Activated gamma-delta T cell (primary cell): ENCODE results near the gene ANO6.
"Not testable (repeated sequence)": the region's sequence is repeated elsewhere in the genome, so short reads cannot be mapped to it uniquely, and the experiment has no call there.

ENCODE experiments used
- DNase-seq: peaks from one replicate; lab custom pipeline; 2025; lab: John Stamatoyannopoulos, UW

ANO6 gene

GRCh38 chr12:45309836-45310626, 94.1 kb downstream of the ANO6 start:
- no peak for DNase-seq

DNA sequence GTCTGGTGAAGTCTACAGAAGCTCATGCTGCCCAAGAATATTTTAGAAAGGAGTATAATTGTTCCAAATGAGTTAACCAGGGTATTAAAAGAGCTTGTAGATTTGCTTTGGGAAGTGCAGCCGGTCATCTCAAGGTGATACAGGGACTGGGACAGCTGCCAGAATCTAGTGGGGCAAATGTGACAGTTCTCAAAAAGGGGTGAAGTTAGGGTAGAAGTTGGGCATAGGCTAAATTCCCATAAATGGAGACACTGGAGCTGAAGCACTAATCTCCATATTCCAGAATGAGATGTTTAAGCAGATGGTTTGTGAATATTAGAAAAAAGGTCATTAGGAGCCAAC, 94.7 kb downstream of the ANO6 start:
- DNase-seq: no peak

DNA sequence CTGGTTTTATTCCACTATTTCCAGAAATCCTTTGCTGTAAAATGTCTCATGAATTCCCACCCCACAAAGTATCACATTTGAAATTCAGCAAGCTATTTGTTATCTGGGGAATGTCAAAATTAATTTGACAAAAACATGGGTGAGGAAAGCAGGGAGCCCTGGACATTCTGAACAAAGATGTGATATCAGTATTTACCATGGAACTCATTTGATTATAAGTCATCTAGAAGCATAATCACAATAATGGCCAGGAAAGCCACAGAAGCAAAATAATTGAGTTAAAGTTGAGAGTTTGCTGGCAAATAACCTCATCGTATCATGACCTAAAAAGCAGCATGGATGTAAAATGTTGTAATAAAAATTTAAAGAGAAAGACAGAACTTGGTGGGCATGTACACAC, 96.1 kb downstream of the ANO6 start:
- no peak for DNase-seq

DNA sequence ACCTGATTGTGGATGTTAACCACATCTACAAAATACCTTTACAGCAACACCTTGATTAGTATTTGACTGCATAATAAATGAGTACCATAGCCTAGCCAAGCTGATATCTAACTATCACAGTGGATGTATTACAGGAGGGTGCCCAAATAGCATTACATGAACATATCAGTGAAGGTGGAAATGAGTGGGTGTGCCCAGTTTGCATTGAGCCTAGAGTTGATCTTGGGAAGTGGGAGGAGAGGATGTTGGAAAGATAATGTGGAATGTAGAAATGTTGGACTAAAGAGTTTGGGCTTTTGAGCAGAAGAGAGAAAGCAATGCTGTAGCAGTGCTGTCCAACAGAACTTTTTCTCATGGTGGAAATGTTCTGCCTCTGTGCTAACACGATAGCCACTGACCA, 98.9 kb downstream of the ANO6 start:
- no peak for DNase-seq

- no peak for DNase-seq
Observed at GRCh38 chr12:45315462-45315861, 99.6 kb downstream of the ANO6 start.

DNA sequence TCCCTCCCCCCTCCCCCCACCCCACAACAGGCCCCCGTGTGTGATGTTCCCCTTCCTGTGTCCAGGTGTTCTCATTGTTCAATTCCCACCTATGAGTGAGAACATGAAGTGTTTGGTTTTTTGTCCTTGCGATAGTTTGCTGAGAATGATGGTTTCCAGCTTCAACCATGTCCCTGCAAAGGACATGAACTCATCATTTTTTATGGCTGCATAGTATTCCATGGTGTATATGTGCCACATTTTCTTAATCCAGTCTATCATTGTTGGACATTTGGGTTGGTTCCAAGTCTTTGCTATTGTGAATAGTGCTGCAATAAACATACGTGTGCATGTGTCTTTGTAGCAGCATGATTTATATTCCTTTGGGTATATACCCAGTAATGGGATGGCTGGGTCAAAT, 101.4 kb downstream of the ANO6 start:
- DNase-seq: not testable (repeated sequence)

- DNase-seq: no peak
Observed at GRCh38 chr12:45322810-45323209, 106.9 kb downstream of the ANO6 start.

DNA sequence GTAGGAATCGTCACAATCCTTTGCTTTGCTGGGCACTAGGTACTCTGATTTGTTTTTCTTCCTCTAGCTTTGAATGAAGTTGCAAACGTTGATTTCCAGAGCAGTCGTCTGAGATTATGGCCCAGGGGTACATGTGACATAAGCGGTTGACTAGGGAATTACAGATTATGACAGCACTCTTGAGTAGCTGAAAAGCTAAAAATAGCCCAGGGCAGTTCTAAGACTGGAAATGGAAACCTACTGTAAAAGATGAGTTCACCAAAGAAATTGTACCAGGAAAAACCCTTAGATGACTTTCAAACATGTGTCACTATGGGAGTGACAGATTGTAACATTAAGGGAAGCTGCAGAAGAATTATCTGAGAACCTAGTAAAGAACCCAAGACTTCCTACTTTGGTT, 108.5 kb downstream of the ANO6 start:
- DNase-seq: no peak

- DNase-seq: no peak
Observed at GRCh38 chr12:45326358-45326975, 110.6 kb downstream of the ANO6 start.

DNA sequence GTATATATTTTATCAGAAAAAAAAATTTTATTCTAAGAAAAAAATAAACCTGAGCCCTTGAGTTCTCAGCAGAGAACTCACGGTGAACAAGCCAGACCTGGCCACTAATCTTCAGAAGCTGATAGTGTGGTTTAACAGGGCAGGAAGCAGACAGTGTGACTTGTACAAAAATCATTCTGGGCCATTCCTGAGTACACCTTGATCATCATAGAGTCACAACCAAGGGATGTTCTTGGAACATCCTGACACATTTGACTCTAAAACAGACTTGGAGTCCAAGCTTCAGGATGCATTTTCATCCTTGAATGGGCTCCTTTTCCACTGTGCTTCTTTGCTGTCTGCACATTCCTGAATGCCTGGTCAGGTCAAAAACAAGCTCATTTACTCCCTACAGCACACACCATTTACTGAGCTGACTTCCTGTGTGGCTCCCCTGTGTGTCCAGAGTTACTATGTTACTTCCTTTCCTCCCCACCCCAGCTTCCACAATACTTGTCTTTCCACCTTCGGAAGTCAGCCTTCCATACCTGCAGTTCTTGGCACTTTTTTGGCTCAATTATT, 112.0 kb downstream of the ANO6 start:
- no peak for DNase-seq

- no peak for DNase-seq
Observed at GRCh38 chr12:45329238-45329637, 113.3 kb downstream of the ANO6 start.

DNA sequence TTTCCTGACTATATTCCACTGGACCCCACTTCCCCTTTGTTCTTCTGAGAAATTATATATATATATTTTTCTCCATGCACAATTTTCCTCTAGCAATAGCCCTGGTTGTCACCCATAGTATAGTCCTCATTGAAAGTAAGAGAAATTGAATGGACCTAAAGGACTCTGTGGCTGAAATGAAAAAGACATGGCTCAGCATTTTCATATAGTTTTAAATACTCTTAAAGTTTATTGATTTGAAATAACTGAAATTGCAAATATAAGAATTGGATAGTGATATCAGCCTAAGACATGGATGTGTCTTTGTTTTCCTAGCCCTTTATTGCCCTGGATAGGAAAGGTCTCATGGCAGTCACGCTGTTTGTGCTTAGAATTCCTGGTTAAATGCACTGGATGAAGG, 113.8 kb downstream of the ANO6 start:
- DNase-seq: no peak

DNA sequence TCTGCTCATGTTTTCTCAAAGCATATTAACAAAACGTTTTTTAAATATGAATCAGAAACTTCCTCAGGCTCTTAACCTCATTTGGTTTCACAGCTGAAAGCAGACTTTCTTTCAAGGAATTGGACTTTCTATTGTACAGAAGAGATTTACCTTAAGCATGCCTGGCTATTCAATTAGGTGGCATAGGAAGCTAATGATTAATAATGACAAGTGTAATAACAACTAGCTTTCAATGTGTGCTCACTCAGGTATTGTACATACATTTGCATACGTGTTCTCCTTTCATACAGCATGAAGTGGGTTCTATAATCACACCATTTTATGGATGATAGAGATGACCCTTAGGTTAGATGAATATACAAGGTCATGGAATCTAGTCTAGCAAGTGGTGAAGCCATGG, 115.7 kb downstream of the ANO6 start:
- DNase-seq: no peak

GRCh38 chr12:45334396-45334795, 118.5 kb downstream of the ANO6 start:
- no peak for DNase-seq

GRCh38 chr12:45336331-45336730, 120.4 kb downstream of the ANO6 start:
- DNase-seq: no peak

GRCh38 chr12:45336762-45337596, 121.1 kb downstream of the ANO6 start:
- no peak for DNase-seq

- no peak for DNase-seq
Observed at GRCh38 chr12:45337835-45338234, 121.9 kb downstream of the ANO6 start.

GRCh38 chr12:45338272-45338671, 122.4 kb downstream of the ANO6 start:
- DNase-seq: no peak

GRCh38 chr12:45339035-45339434, 123.1 kb downstream of the ANO6 start:
- DNase-seq: no peak

- DNase-seq: no peak
Observed at GRCh38 chr12:45342171-45342570, 126.3 kb downstream of the ANO6 start.

GRCh38 chr12:45342848-45343247, 127.0 kb downstream of the ANO6 start:
- no peak for DNase-seq

- DNase-seq: no peak
Observed at GRCh38 chr12:45343269-45344051, 127.6 kb downstream of the ANO6 start.
